LNCAP (cell line): ENCODE measurements around the gene PCDH10.

Experiments used
- CTCF ChIP-seq: fragments of 450-650 bp; IDR thresholded peaks from 2 replicates; pipeline ENCODE4 v1.5.1; 2017; ENCODE audit warnings: mild to moderate bottlenecking

The PCDH10 gene

DNA sequence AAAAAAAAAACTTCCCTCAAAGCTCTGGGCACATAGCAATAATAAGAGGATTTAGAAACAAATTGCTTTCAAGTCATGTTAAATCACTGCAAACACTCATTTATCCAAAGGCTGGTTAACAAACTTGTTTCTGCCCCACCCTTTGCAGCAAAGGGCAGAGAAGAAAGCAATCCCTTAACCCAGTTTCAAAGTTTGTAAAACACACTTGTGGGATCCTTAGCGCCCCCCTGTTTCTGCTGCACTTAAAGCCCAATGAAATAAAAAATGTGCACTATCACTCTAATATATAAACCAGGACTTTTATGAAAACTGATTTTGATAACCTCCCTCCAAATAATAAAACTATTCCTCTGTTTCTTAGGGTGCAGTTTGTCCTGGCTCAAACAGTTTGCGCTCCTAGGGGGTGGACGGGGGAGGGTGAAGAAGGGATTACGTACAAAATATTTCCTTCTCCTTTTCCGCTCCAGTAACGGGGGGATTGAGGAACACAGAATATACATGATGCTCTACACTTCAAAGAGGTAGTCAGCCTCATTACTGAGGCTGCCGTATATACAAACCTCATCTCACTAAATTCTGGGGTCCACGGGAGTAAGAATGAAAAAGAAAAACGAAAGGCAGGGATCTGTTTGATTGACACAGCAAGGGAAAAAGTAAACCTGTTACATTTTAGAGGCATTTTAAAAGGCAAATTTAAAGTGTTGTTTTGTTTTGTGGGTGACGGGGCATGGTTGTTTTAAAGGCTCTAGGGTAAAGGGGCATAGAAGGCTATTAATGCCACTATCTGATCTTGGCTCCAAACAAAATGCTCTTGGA, 3.1 kb upstream of the PCDH10 start:
- TF ChIP-seq CTCF, result no peak

DNA sequence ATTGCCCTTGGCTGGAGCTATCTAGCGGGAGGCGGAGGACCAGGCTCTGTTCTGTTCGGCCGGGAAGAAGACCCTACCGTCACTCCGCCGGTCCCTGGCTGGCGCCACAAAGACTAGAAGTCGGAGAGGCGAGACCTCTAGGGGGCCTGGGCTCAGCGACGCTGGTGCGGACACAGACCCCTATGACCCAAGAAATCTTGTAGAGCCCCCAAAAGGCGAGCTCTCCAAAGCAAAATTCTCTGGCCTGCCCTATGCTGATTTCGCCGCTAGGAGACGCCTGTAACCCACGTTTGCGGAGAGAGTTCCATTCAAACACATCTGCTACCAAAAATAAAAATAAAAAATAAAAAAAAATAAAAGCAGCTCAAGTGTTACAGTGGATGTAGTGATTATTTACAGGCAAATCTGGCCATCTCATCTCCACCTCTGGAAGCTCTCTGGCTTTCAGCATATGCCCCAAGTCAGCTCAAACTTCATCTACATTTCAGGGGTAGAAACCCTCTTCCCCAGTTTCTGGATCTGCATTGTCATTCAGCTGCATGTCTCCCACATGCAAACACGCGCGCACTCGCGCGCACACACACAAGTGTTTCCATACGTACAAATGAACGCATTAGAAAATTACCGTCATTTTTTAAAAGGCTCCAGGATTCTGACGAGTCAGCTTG, 2.4 kb upstream of the PCDH10 start:
- TF ChIP-seq CTCF, result peak; percentile 92

DNA sequence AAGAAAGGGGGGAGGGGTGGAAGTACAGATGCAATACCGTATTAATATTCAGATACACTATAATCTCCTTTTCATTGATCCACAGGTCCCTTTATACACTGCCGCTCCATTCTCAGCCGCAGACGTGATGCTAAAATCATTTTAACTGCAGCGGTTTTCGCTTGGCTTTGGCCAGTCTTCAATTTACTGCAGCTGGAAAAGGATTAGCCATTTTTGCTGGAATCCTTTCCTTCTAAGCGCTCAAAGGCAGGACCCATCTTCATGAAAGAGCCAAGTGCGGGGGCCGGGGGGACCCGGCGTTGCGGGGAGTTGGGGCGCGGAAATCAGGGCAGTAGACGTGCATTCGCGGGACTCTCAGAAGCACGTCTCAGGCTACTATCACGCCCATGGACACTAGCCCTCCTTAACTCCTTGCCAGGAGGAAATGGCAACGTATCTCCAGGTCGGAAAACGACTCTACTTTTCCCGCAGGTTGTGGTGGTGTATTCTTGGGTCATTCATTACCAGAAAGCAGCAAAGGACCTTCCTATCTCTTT, 1.7 kb upstream of the PCDH10 start:
- TF ChIP-seq CTCF, result no peak

GRCh38 chr4:133147921-133148689, 989 bp upstream of the PCDH10 start:
- no peak for TF ChIP-seq CTCF

- TF ChIP-seq CTCF, result no peak
Measured at GRCh38 chr4:133149364-133149695, 236 bp downstream of the PCDH10 start.

GRCh38 chr4:133149932-133150471, 908 bp downstream of the PCDH10 start:
- TF ChIP-seq CTCF, result no peak
